Upper lobe of right lung (tissue), 1 donor: ENCODE measurements around the gene GRIN1. TPM values are rescaled to one million over a fixed set of nuclear protein-coding genes. Genes with fewer than 3 reads are reported as not detected.

Experiments used
- ATAC-seq: fragments of 200-7000 bp; cut with Tn5 transposase; one replicate; pipeline ENCODE4 v1.9.1; 2020; ENCODE audit warnings: mild to moderate bottlenecking, moderate library complexity
- DNase-seq: peaks from one replicate; pipeline ENCODE4 v3.0.0-alpha.2; 2020
- H3K27ac ChIP-seq: fragments of 200-600 bp; one replicate; pipeline ENCODE4 v1.8.0; 2022
- H3K27me3 ChIP-seq: fragments of 200-600 bp; one replicate; pipeline ENCODE4 v1.8.0; 2022; ENCODE audit warnings: mild to moderate bottlenecking
- H3K36me3 ChIP-seq: fragments of 200-600 bp; one replicate; pipeline ENCODE4 v1.8.0; 2022
- H3K4me1 ChIP-seq: fragments of 200-600 bp; one replicate; pipeline ENCODE4 v1.8.0; 2022
- H3K4me3 ChIP-seq: fragments of 200-600 bp; one replicate; pipeline ENCODE4 v1.8.0; 2022; ENCODE audit warnings: mild to moderate bottlenecking
- H3K9me3 ChIP-seq: fragments of 200-600 bp; one replicate; pipeline ENCODE4 v1.8.0; 2022
- CTCF ChIP-seq: fragments of 200-600 bp; IDR thresholded peaks from one replicate; pipeline ENCODE4 v1.8.0; 2022; ENCODE audit warnings: antibody characterized with exemption
- intact Hi-C: fragments of 100-400 bp; cut with DNase I; formaldehyde crosslinking; loops from one replicate; pipeline ENCODE4 v1.11.0; 2022
- total RNA-seq: library from RNA; stranded (reverse); fragmentation: NEBNext Ultra II Directional; extraction: Animal tissue kit (Norgen Biotek cat#: 25700); gene quantifications from one replicate; pipeline ENCODE4 v1.2.1, GENCODE V29; 2021
- donor health status: DM: no; HTN: yes; CAD: no; lungs with severe emphysema.

GRIN1 gene
- total RNA-seq, 1 donor from 2014 or later = 0.64 TPM

- Histone ChIP-seq H3K4me1 (no peaks in the 10 kb centered on the region), H3K27me3 (peaks cover 21% of the 10 kb centered on the region), H3K36me3 (no peaks in the 10 kb centered on the region), H3K9me3 (no peaks in the 10 kb centered on the region), H3K27ac (no peak overlapping the region), H3K4me3 (no peak overlapping the region)
- ATAC-seq (no peak), DNase-seq (no peak)
- TF ChIP-seq CTCF = no peak
- intact Hi-C loops = no loop called here
Observed at GRCh38 chr9:137147793-137148160, 8.8 kb downstream of the GRIN1 start.

GRCh38 chr9:137148242-137148641, 9.3 kb downstream of the GRIN1 start:
- Histone ChIP-seq H3K27ac (no peak overlapping the region), H3K4me3 (no peak overlapping the region), H3K36me3 (no peaks in the 10 kb centered on the region), H3K9me3 (no peaks in the 10 kb centered on the region), H3K4me1 (no peaks in the 10 kb centered on the region), H3K27me3 (peaks cover 16% of the 10 kb centered on the region)
- ATAC-seq = no peak
- intact Hi-C loops = no loop called here
- no peak for DNase-seq
- no peak for TF ChIP-seq CTCF

GRCh38 chr9:137148661-137149060, 9.7 kb downstream of the GRIN1 start:
- H3K27ac ChIP-seq = no peak overlapping the region
- no peak for ATAC-seq
- DNase-seq = no peak
- no peaks in the 10 kb centered on the region for H3K4me1 ChIP-seq
- TF ChIP-seq CTCF = no peak
- H3K36me3 ChIP-seq = no peaks in the 10 kb centered on the region
- intact Hi-C loops = no loop called here
- H3K9me3 ChIP-seq = no peaks in the 10 kb centered on the region
- peaks cover 12% of the 10 kb centered on the region for H3K27me3 ChIP-seq
- no peak overlapping the region for H3K4me3 ChIP-seq

GRCh38 chr9:137149363-137149762, 10.4 kb downstream of the GRIN1 start:
- Histone ChIP-seq H3K4me1 (no peaks in the 10 kb centered on the region), H3K27me3 (peaks cover 7% of the 10 kb centered on the region), H3K9me3 (no peaks in the 10 kb centered on the region), H3K36me3 (no peaks in the 10 kb centered on the region), H3K27ac (no peak overlapping the region), H3K4me3 (no peak overlapping the region)
- no peak for TF ChIP-seq CTCF
- no peak for DNase-seq
- no peak for ATAC-seq
- intact Hi-C loops = no loop called here

GRCh38 chr9:137149942-137150616, 11.1 kb downstream of the GRIN1 start:
- H3K4me1 ChIP-seq = no peaks in the 10 kb centered on the region
- ATAC-seq = no peak

More at GRCh38 chr9:137149942-137150616, 11.1 kb downstream of the GRIN1 start:
- Histone ChIP-seq H3K27me3 (peaks cover 7% of the 10 kb centered on the region), H3K27ac (no peak overlapping the region), H3K4me3 (no peak overlapping the region), H3K36me3 (no peaks in the 10 kb centered on the region), H3K9me3 (no peaks in the 10 kb centered on the region)
- no peak for DNase-seq
- TF ChIP-seq CTCF = no peak
- intact Hi-C loops = no loop called here
